Kidney (tissue), 14 donors: ENCODE results near the gene GLT8D1. TPM values are rescaled to one million over a fixed set of nuclear protein-coding genes. Genes with fewer than 3 reads are reported as not detected.
"Not testable (repeated sequence)": the region's sequence is repeated elsewhere in the genome, so short reads cannot be mapped to it uniquely, and the experiment has no call there.

Experiments
- DNase-seq, 5 donors: peaks; one replicate each; pipeline ENCODE4 v3.0.0-alpha.2; 2013 to 2020
- FAIRE-seq: peaks from 2 replicates; lab custom pipeline; 2012; peaks lifted over from hg19 to GRCh38; lab: Jason Lieb, UNC
- H3K27ac ChIP-seq, 2 donors: one replicate each; pipeline ENCODE4 v1.7.0; 2013; ENCODE audit warnings: low read depth in 2 of 2, low read length in 2 of 2, inconsistent platforms in 1 of 2
- H3K27me3 ChIP-seq: one replicate; pipeline ENCODE4 v1.7.1; 2013; ENCODE audit warnings: low read length, inconsistent platforms; ENCODE audit not compliant: control insufficient read depth, insufficient read depth
- H3K36me3 ChIP-seq, 3 donors: one replicate each; pipeline versions ENCODE4 v1.7.0 to v1.7.1; 2013; ENCODE audit warnings: low read length in 3 of 3, control low read depth in 1 of 3, inconsistent platforms in 1 of 3; ENCODE audit not compliant: insufficient read depth in 3 of 3, control insufficient read depth in 2 of 3
- H3K4me1 ChIP-seq, 3 donors: one replicate each; pipeline versions ENCODE4 v1.7.0 to v1.7.1; 2013; ENCODE audit warnings: low read length in 3 of 3, inconsistent platforms in 1 of 3, low read depth in 1 of 3; ENCODE audit not compliant: control insufficient read depth in 2 of 3, insufficient read depth in 2 of 3
- H3K4me3 ChIP-seq, 3 donors: one replicate each; pipeline versions ENCODE4 v1.7.0 to v1.8.1; 2013; ENCODE audit warnings: low read length in 3 of 3, control low read depth in 1 of 3, inconsistent platforms in 1 of 3
- H3K9ac ChIP-seq, 3 donors: one replicate each; pipeline versions ENCODE4 v1.7.0 to v1.7.1; 2013; ENCODE audit warnings: low read length in 3 of 3, control low read depth in 1 of 3, inconsistent platforms in 1 of 3
- H3K9me3 ChIP-seq, 3 donors: one replicate each; pipeline versions ENCODE4 v1.7.0 to v1.7.1; 2013; ENCODE audit warnings: low read length in 3 of 3, control low read depth in 1 of 3, inconsistent platforms in 1 of 3; ENCODE audit not compliant: control insufficient read depth in 2 of 3, insufficient read depth in 1 of 3
- CTCF ChIP-seq: IDR thresholded peaks from 3 replicates; pipeline ENCODE4 v1.5.1; 2012; ENCODE audit warnings: mild to moderate bottlenecking, moderate library complexity, borderline replicate concordance; ENCODE audit not compliant: insufficient read depth; ENCODE audit errors: extremely low read depth
- intact Hi-C: fragments of 100-400 bp; cut with DNase I; formaldehyde crosslinking; loops from one replicate; pipeline ENCODE4 v1.11.1; 2022
- polyA plus RNA-seq: library from polyadenylated mRNA; stranded (reverse); fragments of 350-450 nt; fragmentation: Illumina TruSeq; extraction: RNeasy Lipid Tissue Mini Kit (QIAGEN cat#74804); gene quantifications from one replicate; pipeline ENCODE4 v1.2.3, GENCODE V29; 2014; ENCODE audit warnings: low read depth, low replicate concordance; ENCODE audit not compliant: insufficient read depth
- total RNA-seq: library from RNA; stranded (reverse); fragmentation: NEBNext Ultra II Directional; extraction: Animal tissue kit (Norgen Biotek cat#: 25700); gene quantifications from one replicate; pipeline ENCODE4 v1.2.1, GENCODE V29; 2021
- donor health status: control.
- donor health status: control.
- donor health status: control.
- donor health status: control.
- donor health status: control.
- donor health status: DM: yes; HTN: yes; CAD: no.
- donor health status: Normal renal cell carcinoma (clear cell type).

GLT8D1 gene
- total and polyA plus RNA-seq, 2 donors from 2014 or later, result 60.4 to 62.1 TPM

- no peak for FAIRE-seq
- H3K27me3 ChIP-seq, result no peaks in the 10 kb centered on the region
- intact Hi-C loops, result no loop called here
These were observed 26.0 kb upstream of the GLT8D1 start for GRCh38 chr3:52731590-52731989.

GRCh38 chr3:52730681-52731080, 25.1 kb upstream of the GLT8D1 start:
- Histone ChIP-seq H3K9me3 (no peaks in the 10 kb centered on the region), H3K27ac (no peak overlapping the region), H3K4me3 (no peak overlapping the region), H3K9ac (no peak overlapping the region), H3K27me3 (no peaks in the 10 kb centered on the region), H3K4me1 (no peaks in the 10 kb centered on the region), H3K36me3 (peaks cover 6 to 26% (median 11%) of the 10 kb centered on the region in 3 donors)
- FAIRE-seq, result no peak
- DNase-seq, result no peak
- intact Hi-C loops, result no loop called here
- TF ChIP-seq CTCF, result no peak

More at GRCh38 chr3:52731590-52731989, 26.0 kb upstream of the GLT8D1 start:
- no peaks in the 10 kb centered on the region for H3K4me1 ChIP-seq
- no peak overlapping the region for H3K4me3 ChIP-seq
- H3K27ac ChIP-seq, result no peak overlapping the region
- no peak overlapping the region for H3K9ac ChIP-seq
- peaks cover 6 to 26% (median 11%) of the 10 kb centered on the region in 3 donors for H3K36me3 ChIP-seq
- no peaks in the 10 kb centered on the region for H3K9me3 ChIP-seq
- no peak for DNase-seq
- TF ChIP-seq CTCF, result no peak

GRCh38 chr3:52728753-52729152, 23.2 kb upstream of the GLT8D1 start:
- H3K27ac ChIP-seq, H3K27me3 ChIP-seq, H3K9ac ChIP-seq, DNase-seq, H3K9me3 ChIP-seq, FAIRE-seq, H3K4me1 ChIP-seq, H3K4me3 ChIP-seq, intact Hi-C loops: not testable (repeated sequence)
- H3K36me3 ChIP-seq, result peaks cover 5 to 26% (median 10%) of the 10 kb centered on the region in 3 donors

GRCh38 chr3:52724511-52724910, 18.9 kb upstream of the GLT8D1 start:
- Histone ChIP-seq H3K9ac (no peak overlapping the region), H3K27ac (no peak overlapping the region), H3K4me1 (no peaks in the 10 kb centered on the region), H3K9me3 (no peaks in the 10 kb centered on the region), H3K27me3 (no peaks in the 10 kb centered on the region), H3K36me3 (peaks cover 0 to 5% (median 0%) of the 10 kb centered on the region in 3 donors), H3K4me3 (no peak overlapping the region)
- no peak for TF ChIP-seq CTCF
- FAIRE-seq (no peak), DNase-seq (no peak)
- intact Hi-C loops, result no loop called here
